H9 (cell line): ENCODE data around the gene ATF7IP2. TPM values are rescaled to one million over a fixed set of nuclear protein-coding genes. Genes with fewer than 3 reads are reported as not detected.
A peak's percentile ranks its signal among the peaks of the same experiment; 100 is the strongest.
"Not testable (repeated sequence)": the region's sequence is repeated elsewhere in the genome, so short reads cannot be mapped to it uniquely, and the experiment has no call there.

Source experiments
- DNase-seq: peaks from one replicate; pipeline ENCODE4 v3.0.0-alpha.2; 2017
- H2AFZ ChIP-seq: one replicate; pipeline ENCODE4 v1.6.1; 2013; ENCODE audit warnings: mild to moderate bottlenecking, low read length, control low read depth, moderate library complexity
- H2AK5ac ChIP-seq: 2 replicates; pipeline ENCODE4 v1.6.1; 2013; ENCODE audit warnings: low read length, control low read depth, mixed read lengths; ENCODE audit not compliant: insufficient read length
- H2BK120ac ChIP-seq: one replicate; pipeline ENCODE4 v1.6.1; 2013; ENCODE audit warnings: low read depth, mild to moderate bottlenecking, low read length, control low read depth, inconsistent platforms; ENCODE audit not compliant: poor library complexity, severe bottlenecking
- H2BK12ac ChIP-seq: 2 replicates; pipeline ENCODE4 v1.6.1; 2013; ENCODE audit warnings: low read length, control low read depth, mixed read lengths, low read depth; ENCODE audit not compliant: insufficient read length
- H2BK15ac ChIP-seq: 2 replicates; pipeline ENCODE4 v1.6.1; 2013; ENCODE audit warnings: low read depth, low read length, control low read depth
- H2BK20ac ChIP-seq: one replicate; pipeline ENCODE4 v1.6.1; 2013; ENCODE audit warnings: low read depth, mild to moderate bottlenecking, low read length, control low read depth, inconsistent platforms; ENCODE audit not compliant: poor library complexity, severe bottlenecking
- H2BK5ac ChIP-seq: 2 replicates; pipeline ENCODE4 v1.6.1; 2013; ENCODE audit warnings: low read length, control low read depth, mixed read lengths; ENCODE audit not compliant: insufficient read length
- H3K14ac ChIP-seq: 2 replicates; pipeline ENCODE4 v1.6.1; 2013; ENCODE audit warnings: low read length, control low read depth; ENCODE audit not compliant: insufficient read depth
- H3K18ac ChIP-seq: 2 replicates; pipeline ENCODE4 v1.6.1; 2013; ENCODE audit warnings: low read depth, mild to moderate bottlenecking, mixed read lengths, low read length, control low read depth; ENCODE audit not compliant: insufficient read length
- H3K23ac ChIP-seq: 2 replicates; pipeline ENCODE4 v1.6.1; 2013; ENCODE audit warnings: low read length, control low read depth, mixed read lengths, low read depth; ENCODE audit not compliant: insufficient read length
- H3K23me2 ChIP-seq: 2 replicates; pipeline ENCODE4 v1.6.1; 2013; ENCODE audit warnings: low read depth, mild to moderate bottlenecking, mixed read lengths, low read length, control low read depth; ENCODE audit not compliant: insufficient read length, poor library complexity, severe bottlenecking
- H3K27ac ChIP-seq: 2 replicates; pipeline ENCODE4 v1.5.1; 2013; ENCODE audit warnings: low read length, control low read depth, mixed read lengths, low read depth; ENCODE audit not compliant: insufficient read length
- H3K27me3 ChIP-seq: 2 replicates; pipeline ENCODE4 v1.6.1; 2013; ENCODE audit warnings: low read length, control low read depth, inconsistent platforms; ENCODE audit not compliant: insufficient read depth
- H3K4ac ChIP-seq: 2 replicates; pipeline ENCODE4 v1.6.1; 2013; ENCODE audit warnings: low read depth, mild to moderate bottlenecking, control low read depth, inconsistent platforms, low read length, moderate library complexity
- H3K4me1 ChIP-seq: 2 replicates; pipeline ENCODE4 v1.6.1; 2013; ENCODE audit warnings: low read length, control low read depth, inconsistent platforms; ENCODE audit not compliant: insufficient read depth
- H3K4me2 ChIP-seq: 2 replicates; pipeline ENCODE4 v1.6.1; 2013; ENCODE audit warnings: low read length, control low read depth, mixed read lengths; ENCODE audit not compliant: insufficient read length, insufficient read depth
- H3K56ac ChIP-seq: 2 replicates; pipeline ENCODE4 v1.6.1; 2013; ENCODE audit warnings: low read depth, mild to moderate bottlenecking, mixed read lengths, low read length, control low read depth; ENCODE audit not compliant: insufficient read length
- H3K79me1 ChIP-seq: 2 replicates; pipeline ENCODE4 v1.6.1; 2013; ENCODE audit warnings: low read depth, mild to moderate bottlenecking, moderate library complexity, low read length, control low read depth, inconsistent platforms; ENCODE audit not compliant: insufficient read depth, poor library complexity, severe bottlenecking
- H3K79me2 ChIP-seq: 2 replicates; pipeline ENCODE4 v1.6.1; 2013; ENCODE audit warnings: low read length, control low read depth, inconsistent platforms; ENCODE audit not compliant: insufficient read depth
- H3K9ac ChIP-seq: 2 replicates; pipeline ENCODE4 v1.6.1; 2013; ENCODE audit warnings: low read length, control low read depth, mixed read lengths; ENCODE audit not compliant: insufficient read length; ENCODE audit errors: extremely low read depth
- H3K9me3 ChIP-seq: one replicate; pipeline ENCODE4 v1.6.1; 2013; ENCODE audit warnings: low read depth, low read length, inconsistent platforms; ENCODE audit not compliant: control insufficient read depth
- H3T11ph ChIP-seq: one replicate; pipeline ENCODE4 v1.6.1; 2013; ENCODE audit warnings: mild to moderate bottlenecking, low read length, control low read depth, inconsistent platforms
- H4K20me1 ChIP-seq: one replicate; pipeline ENCODE4 v1.6.1; 2013; ENCODE audit not compliant: control insufficient read depth, insufficient read length, insufficient read depth
- H4K5ac ChIP-seq: 2 replicates; pipeline ENCODE4 v1.6.1; 2013; ENCODE audit warnings: low read depth, mild to moderate bottlenecking, mixed read lengths, low read length, control low read depth; ENCODE audit not compliant: insufficient read length
- H4K8ac ChIP-seq: replicated peaks from 2 replicates; pipeline ENCODE4 v1.6.1; 2013; ENCODE audit warnings: low read length, control low read depth, mixed read lengths, low read depth; ENCODE audit not compliant: insufficient read length
- H4K91ac ChIP-seq: 2 replicates; pipeline ENCODE4 v1.6.1; 2013; ENCODE audit warnings: low read depth, mild to moderate bottlenecking, moderate library complexity, mixed read lengths, low read length, control low read depth; ENCODE audit not compliant: insufficient read length
- H3K27ac Mint-ChIP-seq, 3 experiments: 2 replicates in 2 of 3; 3 replicates in 1 of 3; pipeline ENCODE4 v1.8.0; 2020 to 2021; ENCODE audit warnings: mixed read lengths in 3 of 3, mild to moderate bottlenecking in 1 of 3, moderate library complexity in 1 of 3
- H3K27me3 Mint-ChIP-seq: 2 replicates; pipeline ENCODE4 v1.8.0; 2021; ENCODE audit warnings: low read depth, mild to moderate bottlenecking, moderate library complexity, mixed read lengths
- H3K36me3 Mint-ChIP-seq, 3 experiments: 2 replicates in 2 of 3; 3 replicates in 1 of 3; pipeline ENCODE4 v1.8.0; 2020 to 2021; ENCODE audit warnings: low read depth in 3 of 3, mixed read lengths in 3 of 3; ENCODE audit not compliant: insufficient read depth in 1 of 3
- H3K4me1 Mint-ChIP-seq, 2 experiments: 2 replicates each; pipeline ENCODE4 v1.8.0; 2020; ENCODE audit warnings: mixed read lengths in 2 of 2
- H3K4me3 Mint-ChIP-seq, 2 experiments: 2 replicates in 1 of 2; 3 replicates in 1 of 2; pipeline ENCODE4 v1.8.0; 2020 to 2021; ENCODE audit warnings: mild to moderate bottlenecking in 2 of 2, mixed read lengths in 2 of 2, moderate library complexity in 1 of 2
- H3K9me3 Mint-ChIP-seq, 2 experiments: 2 replicates in 1 of 2; 3 replicates in 1 of 2; pipeline ENCODE4 v1.8.0; 2020; ENCODE audit warnings: mild to moderate bottlenecking in 2 of 2, mixed read lengths in 2 of 2, moderate library complexity in 1 of 2
- WGBS: extraction: QIAGEN DNeasy Blood & Tissue Kit; methylation state at CpG from one replicate; pipeline ENCODE4 v1.1.7; 2013; ENCODE audit warnings: missing lambda C conversion rate, low lambda C conversion rate, mixed read lengths; ENCODE audit not compliant: insufficient read length; ENCODE audit errors: extremely low coverage; 5-methylcytosine and 5-hydroxymethylcytosine counted together
- total RNA-seq: library from RNA; stranded (reverse); gene quantifications from 2 replicates; pipeline ENCODE4 v1.2.1, GENCODE V29; 2021
- TF ChIP-seq, protein P1 (sequence below): fragments of 200-600 bp; sonication (generic); conservative IDR thresholded peaks from 3 replicates; pipeline ENCODE4 v1.8.0; 2021; ENCODE audit warnings: antibody characterized with exemption, mild to moderate bottlenecking

ATF7IP2 gene
- total RNA-seq, 1 experiment from 2014 or later: 21.5 TPM

DNA sequence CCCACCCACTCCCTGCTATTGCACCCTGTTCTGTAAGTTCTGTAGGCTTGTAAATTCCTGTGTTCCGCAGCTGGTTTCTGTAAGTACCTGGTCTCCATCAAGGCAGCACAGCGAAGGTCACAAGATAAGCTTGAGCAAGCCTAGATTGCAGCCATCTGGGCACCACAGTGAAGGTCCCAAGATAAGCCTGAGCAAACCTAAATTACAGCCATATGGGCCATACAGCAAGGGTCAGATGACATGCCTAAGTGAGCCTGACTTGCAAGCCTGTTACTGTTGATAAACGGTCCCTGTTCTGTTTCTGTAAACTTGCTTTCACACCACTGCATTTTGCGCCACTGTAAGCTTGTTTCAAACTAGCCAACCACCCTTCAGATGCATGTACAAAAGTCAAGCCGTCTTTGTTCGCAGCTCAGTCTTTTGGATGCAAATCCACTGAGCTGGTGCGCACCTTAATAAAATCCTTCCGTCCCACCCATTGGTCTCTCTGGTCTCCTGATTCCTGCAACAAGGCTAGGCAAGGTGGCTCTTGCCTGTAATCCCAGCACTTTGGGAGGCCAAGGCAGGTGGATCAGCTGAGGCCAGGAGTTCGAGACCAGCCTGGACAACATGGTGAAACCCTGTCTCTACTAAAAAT is 42.6 kb upstream of the ATF7IP2 start:
- no peak overlapping the region for H3K27ac Mint-ChIP-seq
- Histone ChIP-seq H3K9ac (no peak overlapping the region), H3K23me2 (no peaks in the 10 kb centered on the region), H3K14ac (no peak overlapping the region), H2BK15ac (no peak overlapping the region), H3K79me1 (no peaks in the 10 kb centered on the region), H2BK5ac (no peak overlapping the region), H3K4me1 (no peaks in the 10 kb centered on the region), H3K4me2 (no peak overlapping the region), H3K27me3 (no peaks in the 10 kb centered on the region), H2BK12ac (no peak overlapping the region), H4K8ac (no peak overlapping the region), H4K5ac (no peak overlapping the region), H3T11ph (no peak overlapping the region), H3K27ac (no peak overlapping the region), H3K79me2 (no peaks in the 10 kb centered on the region), H3K4ac (no peak overlapping the region), H4K20me1 (no peaks in the 10 kb centered on the region), H3K56ac (no peak overlapping the region), H3K23ac (no peak overlapping the region), H2BK20ac (no peak overlapping the region), H2AFZ (no peak overlapping the region), H2BK120ac (no peak overlapping the region), H3K9me3 (peaks cover 16% of the 10 kb centered on the region), H2AK5ac (no peak overlapping the region), H4K91ac (no peak overlapping the region), H3K18ac (no peak overlapping the region)
- peaks cover 59 to 65% of the 10 kb centered on the region in 2 experiments for H3K9me3 Mint-ChIP-seq
- TF ChIP-seq, protein P1, sequence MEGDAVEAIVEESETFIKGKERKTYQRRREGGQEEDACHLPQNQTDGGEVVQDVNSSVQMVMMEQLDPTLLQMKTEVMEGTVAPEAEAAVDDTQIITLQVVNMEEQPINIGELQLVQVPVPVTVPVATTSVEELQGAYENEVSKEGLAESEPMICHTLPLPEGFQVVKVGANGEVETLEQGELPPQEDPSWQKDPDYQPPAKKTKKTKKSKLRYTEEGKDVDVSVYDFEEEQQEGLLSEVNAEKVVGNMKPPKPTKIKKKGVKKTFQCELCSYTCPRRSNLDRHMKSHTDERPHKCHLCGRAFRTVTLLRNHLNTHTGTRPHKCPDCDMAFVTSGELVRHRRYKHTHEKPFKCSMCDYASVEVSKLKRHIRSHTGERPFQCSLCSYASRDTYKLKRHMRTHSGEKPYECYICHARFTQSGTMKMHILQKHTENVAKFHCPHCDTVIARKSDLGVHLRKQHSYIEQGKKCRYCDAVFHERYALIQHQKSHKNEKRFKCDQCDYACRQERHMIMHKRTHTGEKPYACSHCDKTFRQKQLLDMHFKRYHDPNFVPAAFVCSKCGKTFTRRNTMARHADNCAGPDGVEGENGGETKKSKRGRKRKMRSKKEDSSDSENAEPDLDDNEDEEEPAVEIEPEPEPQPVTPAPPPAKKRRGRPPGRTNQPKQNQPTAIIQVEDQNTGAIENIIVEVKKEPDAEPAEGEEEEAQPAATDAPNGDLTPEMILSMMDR: no peak
- peak overlapping the region in 1 of 2 experiments; percentile 25; a peak in 1 of 5 replicates for H3K4me3 Mint-ChIP-seq
- peaks cover 4% of the 10 kb centered on the region for H3K27me3 Mint-ChIP-seq
- no peaks in the 10 kb centered on the region for H3K4me1 Mint-ChIP-seq
- no CpG with 5 or more reads among the region's 9 CpGs for WGBS
- DNase-seq: no peak
- peaks cover 18 to 38% (median 35%) of the 10 kb centered on the region in 3 experiments for H3K36me3 Mint-ChIP-seq

DNA sequence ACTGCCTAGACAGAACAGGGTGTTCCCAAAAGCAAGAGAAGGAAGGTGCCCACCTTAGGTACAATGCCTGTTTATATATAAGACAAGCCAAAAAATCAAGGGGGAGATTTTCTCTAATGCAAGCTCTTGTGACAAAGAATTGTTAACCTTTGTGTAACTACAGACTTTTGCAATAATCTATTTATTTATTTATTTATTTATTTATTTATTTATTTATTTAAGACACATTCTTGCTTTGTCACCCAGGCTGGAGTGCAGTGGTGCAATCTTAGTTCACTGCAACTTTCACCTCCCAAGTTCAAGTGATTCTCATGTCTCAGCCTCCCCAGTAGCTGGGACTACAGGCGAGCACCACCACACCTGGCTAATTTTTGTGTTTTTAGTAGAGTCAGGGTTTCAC is 41.2 kb upstream of the ATF7IP2 start:
- H2AFZ ChIP-seq, H3K4me3 Mint-ChIP-seq, H4K91ac ChIP-seq, H3K56ac ChIP-seq, H2BK12ac ChIP-seq, H2AK5ac ChIP-seq, H3K23ac ChIP-seq, H2BK20ac ChIP-seq, H4K20me1 ChIP-seq, H3K4me2 ChIP-seq, H3K4ac ChIP-seq, H2BK120ac ChIP-seq, H3K27me3 ChIP-seq, H3K4me1 ChIP-seq, H2BK15ac ChIP-seq, H3K18ac ChIP-seq, DNase-seq, H3T11ph ChIP-seq, H3K27ac ChIP-seq, H3K9ac ChIP-seq, H3K14ac ChIP-seq, H3K27me3 Mint-ChIP-seq, H2BK5ac ChIP-seq, H3K23me2 ChIP-seq, H4K8ac ChIP-seq, H3K79me2 ChIP-seq, H3K4me1 Mint-ChIP-seq, H3K79me1 ChIP-seq, H3K27ac Mint-ChIP-seq, H4K5ac ChIP-seq: not testable (repeated sequence)
- WGBS: no CpG with 5 or more reads among the region's 1 CpG
- peaks cover 16% of the 10 kb centered on the region for H3K9me3 ChIP-seq
- H3K9me3 Mint-ChIP-seq: peaks cover 50 to 58% of the 10 kb centered on the region in 2 experiments
- H3K36me3 Mint-ChIP-seq: peaks cover 13 to 31% (median 29%) of the 10 kb centered on the region in 3 experiments
